Naive thymus-derived CD4-positive, alpha-beta T cell (primary cell): ENCODE data around the gene IST1. TPM values are rescaled to one million over a fixed set of nuclear protein-coding genes. Genes with fewer than 3 reads are reported as not detected.

ENCODE experiments used
- ATAC-seq: fragments of 150-1000 bp; cut with Tn5 transposase; 2 replicates; pipeline ENCODE4 v1.10.0; 2021; ENCODE audit warnings: mild to moderate bottlenecking, moderate library complexity
- CTCF ChIA-PET: fragments of 350-600 bp; sonication (Branson Sonifier 250); formaldehyde crosslinking; loops from one replicate; lab custom pipeline; 2021; ENCODE audit warnings: antibody characterized with exemption; lab: Charles Lee
- POLR2A ChIA-PET: fragments of 350-600 bp; sonication (Branson Sonifier 250); formaldehyde crosslinking; loops from one replicate; lab custom pipeline; 2021; ENCODE audit warnings: antibody characterized with exemption, inconsistent platforms; lab: Charles Lee
- DNase-seq, 9 donors: peaks; one replicate each; pipeline versions ENCODE4 v3.0.0 to v3.0.0-alpha.2; 2020 to 2022; ENCODE audit warnings: mixed read lengths in 1 of 9
- H3K27ac ChIP-seq: one replicate; pipeline ENCODE4 v1.7.0; 2013; ENCODE audit warnings: mild to moderate bottlenecking, low read depth, low read length, moderate library complexity
- H3K27me3 ChIP-seq, 2 donors: one replicate each; pipeline ENCODE4 v1.7.0; 2013; ENCODE audit warnings: low read length in 2 of 2, mild to moderate bottlenecking in 2 of 2, moderate library complexity in 2 of 2; ENCODE audit not compliant: control insufficient read depth in 2 of 2, insufficient read depth in 2 of 2
- H3K36me3 ChIP-seq, 3 experiments: 1 replicate in 2 of 3; 2 replicates in 1 of 3; pipeline ENCODE4 v1.7.0; 2013; ENCODE audit warnings: low read length in 3 of 3, mild to moderate bottlenecking in 3 of 3, moderate library complexity in 1 of 3; ENCODE audit not compliant: insufficient read depth in 3 of 3, control insufficient read depth in 2 of 3
- H3K4me1 ChIP-seq, 2 donors: one replicate each; pipeline ENCODE4 v1.7.0; 2013; ENCODE audit warnings: low read length in 2 of 2, mild to moderate bottlenecking in 2 of 2, moderate library complexity in 1 of 2; ENCODE audit not compliant: control insufficient read depth in 2 of 2, insufficient read depth in 2 of 2
- H3K4me3 ChIP-seq: 2 replicates; pipeline ENCODE4 v1.7.0; 2013; ENCODE audit warnings: mild to moderate bottlenecking, low read length
- H3K9me3 ChIP-seq, 3 experiments: 1 replicate in 2 of 3; 2 replicates in 1 of 3; pipeline ENCODE4 v1.7.0; 2013; ENCODE audit warnings: low read length in 3 of 3; ENCODE audit not compliant: control insufficient read depth in 2 of 3
- H3K27ac Mint-ChIP-seq, 9 donors: one replicate each; pipeline ENCODE4 v1.8.0; 2020 to 2022; ENCODE audit warnings: mixed read lengths in 9 of 9, mild to moderate bottlenecking in 8 of 9, moderate library complexity in 5 of 9, inconsistent platforms in 2 of 9
- H3K27me3 Mint-ChIP-seq, 5 donors: one replicate each; pipeline ENCODE4 v1.8.0; 2021 to 2022; ENCODE audit warnings: mixed read lengths in 5 of 5, mild to moderate bottlenecking in 1 of 5
- H3K36me3 Mint-ChIP-seq, 5 donors: one replicate each; pipeline ENCODE4 v1.8.0; 2020 to 2022; ENCODE audit warnings: mixed read lengths in 5 of 5, mild to moderate bottlenecking in 3 of 5, inconsistent platforms in 1 of 5
- H3K4me1 Mint-ChIP-seq, 7 donors: one replicate each; pipeline ENCODE4 v1.8.0; 2020 to 2022; ENCODE audit warnings: mixed read lengths in 7 of 7, mild to moderate bottlenecking in 3 of 7, inconsistent platforms in 1 of 7
- H3K4me3 Mint-ChIP-seq, 10 donors: one replicate each; pipeline ENCODE4 v1.8.0; 2020 to 2022; ENCODE audit warnings: mild to moderate bottlenecking in 10 of 10, mixed read lengths in 10 of 10, moderate library complexity in 6 of 10, inconsistent platforms in 2 of 10
- H3K9me3 Mint-ChIP-seq, 11 donors: one replicate each; pipeline ENCODE4 v1.8.0; 2020 to 2022; ENCODE audit warnings: mixed read lengths in 11 of 11, mild to moderate bottlenecking in 4 of 11, inconsistent platforms in 1 of 11, moderate library complexity in 1 of 11
- intact Hi-C, 2 donors: fragments of 100-400 bp; cut with micrococcal nuclease; formaldehyde crosslinking; loops; one replicate each; pipeline ENCODE4 v1.15.1; 2023
- polyA plus RNA-seq, 2 donors: library from polyadenylated mRNA; unstranded; fragments of 300-500 nt; fragmentation: Illumina TruSeq; gene quantifications; one replicate each; pipeline ENCODE4 v1.2.3, GENCODE V29; 2021
- total RNA-seq, 6 experiments: library from RNA in 5 of 6; stranded (reverse) in 5 of 6; gene quantifications; 1 replicate in 5 of 6; 2 replicates in 1 of 6; pipeline ENCODE4 v1.2.3 and lab custom pipeline; 2021 to 2026

IST1 gene
- total and polyA plus RNA-seq, 7 experiments from 2014 or later, result 130 to 303 (median 283) TPM

- intact Hi-C loops, result no loop called here
- Mint-ChIP-seq H3K4me1 (no peaks in the 10 kb centered on the region), H3K27ac (no peak overlapping the region), H3K4me3 (no peak overlapping the region), H3K36me3 (no peaks in the 10 kb centered on the region), H3K9me3 (no peaks in the 10 kb centered on the region), H3K27me3 (peaks cover 0 to 4% (median 0%) of the 10 kb centered on the region in 5 donors)
- ATAC-seq (no peak), DNase-seq (no peak)
- H3K4me3 ChIP-seq, result no peak overlapping the region
- no peaks in the 10 kb centered on the region for H3K36me3 ChIP-seq
- POLR2A ChIA-PET, result no interaction called here
- no peaks in the 10 kb centered on the region for H3K4me1 ChIP-seq
- CTCF ChIA-PET, result interaction anchor here (0.6 kb wide), 1 partner anchor 472 kb away, joined by 3 read pairs; no protein-coding TSS in a partner anchor
- H3K9me3 ChIP-seq, result no peaks in the 10 kb centered on the region
- no peak overlapping the region for H3K27ac ChIP-seq
- no peaks in the 10 kb centered on the region for H3K27me3 ChIP-seq
Observed at GRCh38 chr16:71973001-71973400, 77.7 kb downstream of the IST1 start.

- no peak overlapping the region for H3K27ac ChIP-seq
- H3K36me3 ChIP-seq, result no peaks in the 10 kb centered on the region
- H3K27me3 Mint-ChIP-seq, result peaks cover 0 to 4% (median 0%) of the 10 kb centered on the region in 5 donors
- ATAC-seq (no peak), DNase-seq (no peak)
- H3K4me1 Mint-ChIP-seq, result no peaks in the 10 kb centered on the region
- no peak overlapping the region for H3K27ac Mint-ChIP-seq
- H3K4me3 Mint-ChIP-seq, result no peak overlapping the region
- ChIA-PET POLR2A (no interaction called here), CTCF (no interaction called here)
- no peaks in the 10 kb centered on the region for H3K9me3 ChIP-seq
- no peaks in the 10 kb centered on the region for H3K4me1 ChIP-seq
- intact Hi-C loops, result no loop called here
- no peaks in the 10 kb centered on the region for H3K27me3 ChIP-seq
- H3K9me3 Mint-ChIP-seq, result no peaks in the 10 kb centered on the region
- H3K36me3 Mint-ChIP-seq, result no peaks in the 10 kb centered on the region
- no peak overlapping the region for H3K4me3 ChIP-seq
Observed at GRCh38 chr16:71974068-71974818, 78.9 kb downstream of the IST1 start.

Other genes with a start within 250 kb of the IST1 start
- 10 to 100 TPM in 1 of 5 experiments, 1 to 10 TPM in 4; 6.3 to 10.6 (median 7.5) TPM for gene PHLPP2, start 170.8 kb upstream of the IST1 start, total RNA-seq
- 1 to 10 TPM; 1.5 to 2.2 TPM for gene PHLPP2, start 170.8 kb upstream of the IST1 start, polyA plus RNA-seq
- gene AP1G1, start 86.7 kb upstream of the IST1 start, total RNA-seq, result 100 to 1,000 TPM in 2 of 5 experiments, 10 to 100 TPM in 3; 95.3 to 147 (median 100.0) TPM
- gene AP1G1, start 86.7 kb upstream of the IST1 start, polyA plus RNA-seq, result 10 to 100 TPM in 1 of 2 donors, 1 to 10 TPM in 1; 6.7 to 12.8 TPM
- 10 to 100 TPM; 24.6 to 52.9 (median 30.7) TPM for gene ATXN1L, start 49.6 kb upstream of the IST1 start, total RNA-seq
- gene ATXN1L, start 49.6 kb upstream of the IST1 start, polyA plus RNA-seq, result 10 to 100 TPM in 1 of 2 donors, 1 to 10 TPM in 1; 8.9 to 10.7 TPM
- 10 to 100 TPM in 2 of 5 experiments, 1 to 10 TPM in 3; 2.6 to 13.3 (median 7.0) TPM for gene ZNF821, start 11.3 kb upstream of the IST1 start, total RNA-seq
- gene ZNF821, start 11.3 kb upstream of the IST1 start, polyA plus RNA-seq, result 1 to 10 TPM; 3.0 to 8.6 TPM
- under 1 TPM in 2 of 5 experiments, not detected in 3; 0.05 to 0.15 TPM for gene PKD1L3, start 104.9 kb downstream of the IST1 start, total RNA-seq
- not detected for gene PKD1L3, start 104.9 kb downstream of the IST1 start, polyA plus RNA-seq
- gene DHODH, start 113.2 kb downstream of the IST1 start, total RNA-seq, result 10 to 100 TPM in 3 of 5 experiments, 1 to 10 TPM in 2; 4.9 to 15.6 (median 14.0) TPM
- gene DHODH, start 113.2 kb downstream of the IST1 start, polyA plus RNA-seq, result 10 to 100 TPM in 1 of 2 donors, 1 to 10 TPM in 1; 9.6 to 13.5 TPM
- 1 to 10 TPM in 1 of 5 experiments, not detected in 4; 5.2 TPM for gene HP, start 159.0 kb downstream of the IST1 start, total RNA-seq
- gene HP, start 159.0 kb downstream of the IST1 start, polyA plus RNA-seq, result under 1 TPM in 1 of 2 donors, not detected in 1; 0.26 TPM
- gene HPR, start 167.7 kb downstream of the IST1 start, total RNA-seq, result not detected
- under 1 TPM in 1 of 2 donors, not detected in 1; 0.34 TPM for gene HPR, start 167.7 kb downstream of the IST1 start, polyA plus RNA-seq
- gene TXNL4B, start 198.1 kb downstream of the IST1 start, total RNA-seq, result 10 to 100 TPM; 12.5 to 20.9 (median 18.5) TPM
- 10 to 100 TPM; 13.4 to 22.0 TPM for gene TXNL4B, start 198.1 kb downstream of the IST1 start, polyA plus RNA-seq
- 100 to 1,000 TPM in 3 of 5 experiments, 10 to 100 TPM in 2; 90.1 to 113 (median 104) TPM for gene DHX38, start 198.3 kb downstream of the IST1 start, total RNA-seq
- gene DHX38, start 198.3 kb downstream of the IST1 start, polyA plus RNA-seq, result 10 to 100 TPM; 21.6 to 46.9 TPM